GM12891 (cell line): ENCODE data around the gene CRB3.

Experiments used
- POLR2A ChIP-seq: IDR thresholded peaks from 2 replicates; pipeline ENCODE4 v1.6.1; 2011; ENCODE audit warnings: low read depth, low read length, control low read depth
- POLR2AphosphoS5 ChIP-seq: IDR thresholded peaks from 2 replicates; pipeline ENCODE4 v1.6.1; 2011; ENCODE audit warnings: low read depth, low read length, control low read depth
- POU2F2 ChIP-seq: IDR thresholded peaks from 2 replicates; pipeline ENCODE4 v1.6.1; 2011; ENCODE audit warnings: low read depth, mild to moderate bottlenecking, control low read depth, low read length, moderate library complexity
- SPI1 ChIP-seq: IDR thresholded peaks from 2 replicates; pipeline ENCODE4 v1.6.1; 2011; ENCODE audit warnings: low read depth, low read length, control low read depth
- TAF1 ChIP-seq: IDR thresholded peaks from 2 replicates; pipeline ENCODE4 v1.6.1; 2011; ENCODE audit warnings: low read depth, low read length, control low read depth

GRCh38 chr19:6458695-6459261 lies 5.3 kb upstream of the CRB3 start:
- TF ChIP-seq POLR2A (no peak), TAF1 (no peak), POLR2AphosphoS5 (no peak), POU2F2 (no peak), SPI1 (no peak)
